PC-9 (cell line): ENCODE results near the gene MTMR3. TPM values are rescaled to one million over a fixed set of nuclear protein-coding genes. Genes with fewer than 3 reads are reported as not detected.

ENCODE experiments used
- BruUV-seq: library from RNA; stranded (reverse); fragments of 400-500 nt; replicated peaks from 2 replicates; lab custom pipeline; 2021; lab: Mats Ljungman, UMichigan
- CTCF ChIA-PET: fragments of 300-600 bp; sonication (Branson Sonifier 250); formaldehyde crosslinking; loops from one replicate; lab custom pipeline; 2022; ENCODE audit warnings: antibody characterized with exemption; lab: Charles Lee
- POLR2A ChIA-PET: fragments of 300-600 bp; sonication (Branson Sonifier 250); formaldehyde crosslinking; loops from one replicate; lab custom pipeline; 2022; ENCODE audit warnings: antibody characterized with exemption; ENCODE audit not compliant: unreplicated experiment; lab: Charles Lee
- DNase-seq, 2 experiments: peaks; one replicate each; pipeline versions ENCODE4 v3.0.0 to v3.0.0-alpha.2; 2015 to 2022; ENCODE audit warnings: mixed read lengths in 1 of 2
- H2AFZ ChIP-seq: fragments of 200-600 bp; sonication (generic); 2 replicates; pipeline ENCODE4 v1.8.1; 2017; ENCODE audit warnings: antibody characterized with exemption
- H3F3A ChIP-seq: fragments of 200-600 bp; sonication (generic); 2 replicates; pipeline ENCODE4 v1.8.1; 2017; ENCODE audit warnings: antibody characterized with exemption, mild to moderate bottlenecking, low read depth; ENCODE audit not compliant: insufficient read depth
- H3K27ac ChIP-seq: fragments of 200-600 bp; sonication (generic); 2 replicates; pipeline ENCODE4 v1.6.1; 2016; ENCODE audit warnings: mixed run types
- H3K27me3 ChIP-seq: fragments of 200-600 bp; sonication (generic); 2 replicates; pipeline ENCODE4 v1.6.1; 2016; ENCODE audit warnings: low read depth, mixed run types; ENCODE audit not compliant: insufficient read depth
- H3K36me3 ChIP-seq: fragments of 200-600 bp; sonication (generic); 2 replicates; pipeline ENCODE4 v1.6.1; 2016; ENCODE audit warnings: low read depth, mixed run types
- H3K4me1 ChIP-seq: fragments of 200-600 bp; sonication (generic); replicated peaks from 2 replicates; pipeline ENCODE4 v1.6.1; 2016; ENCODE audit warnings: mixed run types; ENCODE audit not compliant: insufficient read depth
- H3K4me2 ChIP-seq: fragments of 200-600 bp; sonication (generic); 2 replicates; pipeline ENCODE4 v1.6.1; 2017; ENCODE audit warnings: mixed run types
- H3K4me3 ChIP-seq: fragments of 200-600 bp; sonication (generic); 2 replicates; pipeline ENCODE4 v1.6.1; 2016; ENCODE audit warnings: mixed run types
- H3K79me2 ChIP-seq: fragments of 200-600 bp; sonication (generic); 2 replicates; pipeline ENCODE4 v1.6.1; 2017; ENCODE audit warnings: low read depth, mixed run types
- H3K9me2 ChIP-seq: fragments of 200-600 bp; sonication (generic); 2 replicates; pipeline ENCODE4 v1.8.1; 2017; ENCODE audit warnings: mild to moderate bottlenecking; ENCODE audit not compliant: insufficient read depth
- H3K9me3 ChIP-seq: fragments of 200-600 bp; sonication (generic); 2 replicates; pipeline ENCODE4 v1.8.1; 2016; ENCODE audit warnings: low read depth; ENCODE audit not compliant: insufficient read depth
- H4K20me1 ChIP-seq: fragments of 200-600 bp; sonication (generic); 2 replicates; pipeline ENCODE4 v1.8.1; 2017; ENCODE audit not compliant: insufficient read depth
- EZH2 ChIP-seq: fragments of 200-600 bp; sonication (generic); IDR thresholded peaks from 2 replicates; pipeline ENCODE4 v1.8.0; 2017; ENCODE audit warnings: antibody characterized with exemption, low read depth
- intact Hi-C: fragments of 100-400 bp; cut with micrococcal nuclease; formaldehyde crosslinking; loops from one replicate; pipeline ENCODE4 v1.10.0; 2022; ENCODE audit not compliant: unreplicated experiment
- total RNA-seq: library from RNA; stranded (reverse); gene quantifications from 2 replicates; pipeline ENCODE4 v1.2.3, GENCODE V29; 2021
- TF ChIP-seq, protein P1 (sequence below): fragments of 200-600 bp; sonication (generic); conservative IDR thresholded peaks from 2 replicates; pipeline ENCODE4 v1.6.1; 2017; ENCODE audit warnings: mixed run types, antibody characterized with exemption, mild to moderate bottlenecking, moderate library complexity

Gene MTMR3
- total RNA-seq, 1 experiment from 2014 or later: 28.1 TPM

DNA sequence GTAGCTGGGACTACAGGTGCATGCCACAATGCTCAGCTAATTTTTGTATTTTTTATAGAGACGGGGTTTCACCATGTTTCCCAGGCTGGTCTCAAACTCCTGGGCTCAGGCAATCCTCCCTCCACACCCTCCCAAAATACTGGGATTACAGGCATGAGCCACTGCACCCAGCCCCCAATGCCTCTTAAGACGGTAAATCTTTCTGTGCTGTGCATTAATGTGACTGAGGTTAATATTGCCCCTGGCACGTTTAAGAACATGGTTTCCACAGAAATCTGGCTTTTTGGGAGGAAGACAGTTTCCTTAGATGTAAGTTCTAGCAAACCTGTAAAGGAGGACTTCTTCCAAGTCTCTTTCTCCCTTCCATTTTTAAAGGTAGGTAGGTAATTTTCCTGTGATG is 191.2 kb downstream of the MTMR3 start:
- intact Hi-C loops: no loop called here
- no peak overlapping the region for H3K4me3 ChIP-seq

DNA sequence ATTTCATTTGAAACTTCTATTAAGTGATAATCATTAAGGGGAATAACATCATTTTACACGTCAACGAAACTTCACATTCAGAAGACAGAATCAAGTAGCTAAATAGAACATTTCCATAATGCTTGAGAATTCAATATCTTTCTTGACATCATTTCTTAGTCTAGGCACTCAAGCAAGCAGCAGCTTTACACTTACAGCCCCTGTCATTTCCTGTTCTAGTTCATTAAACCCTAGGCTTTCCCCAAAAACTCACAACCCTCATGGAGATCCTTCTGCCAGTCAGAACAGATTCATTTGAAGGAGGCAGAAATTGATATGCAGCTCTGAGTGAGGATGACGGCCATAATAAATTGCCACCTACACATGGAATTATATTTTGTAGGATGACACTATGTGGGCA is 192.0 kb downstream of the MTMR3 start:
- TF ChIP-seq EZH2: no peak
- TF ChIP-seq, protein P1, sequence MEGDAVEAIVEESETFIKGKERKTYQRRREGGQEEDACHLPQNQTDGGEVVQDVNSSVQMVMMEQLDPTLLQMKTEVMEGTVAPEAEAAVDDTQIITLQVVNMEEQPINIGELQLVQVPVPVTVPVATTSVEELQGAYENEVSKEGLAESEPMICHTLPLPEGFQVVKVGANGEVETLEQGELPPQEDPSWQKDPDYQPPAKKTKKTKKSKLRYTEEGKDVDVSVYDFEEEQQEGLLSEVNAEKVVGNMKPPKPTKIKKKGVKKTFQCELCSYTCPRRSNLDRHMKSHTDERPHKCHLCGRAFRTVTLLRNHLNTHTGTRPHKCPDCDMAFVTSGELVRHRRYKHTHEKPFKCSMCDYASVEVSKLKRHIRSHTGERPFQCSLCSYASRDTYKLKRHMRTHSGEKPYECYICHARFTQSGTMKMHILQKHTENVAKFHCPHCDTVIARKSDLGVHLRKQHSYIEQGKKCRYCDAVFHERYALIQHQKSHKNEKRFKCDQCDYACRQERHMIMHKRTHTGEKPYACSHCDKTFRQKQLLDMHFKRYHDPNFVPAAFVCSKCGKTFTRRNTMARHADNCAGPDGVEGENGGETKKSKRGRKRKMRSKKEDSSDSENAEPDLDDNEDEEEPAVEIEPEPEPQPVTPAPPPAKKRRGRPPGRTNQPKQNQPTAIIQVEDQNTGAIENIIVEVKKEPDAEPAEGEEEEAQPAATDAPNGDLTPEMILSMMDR: no peak

More for the DNA sequence above, 191.2 kb downstream of the MTMR3 start:
- TF ChIP-seq EZH2: no peak
- TF ChIP-seq, protein P1: no peak
- H3K4me1 ChIP-seq: no peaks in the 10 kb centered on the region
- H3K79me2 ChIP-seq: no peaks in the 10 kb centered on the region
- H4K20me1 ChIP-seq: no peaks in the 10 kb centered on the region
- POLR2A ChIA-PET: interaction anchor here (0.6 kb wide), 1 partner anchor 411 kb away, joined by 3 read pairs; no protein-coding TSS in a partner anchor
- no peak overlapping the region for H3K4me2 ChIP-seq
- no peaks in the 10 kb centered on the region for H3F3A ChIP-seq
- BruUV-seq: no TSS peak
- H3K36me3 ChIP-seq: no peaks in the 10 kb centered on the region
- CTCF ChIA-PET: no interaction called here
- no peaks in the 10 kb centered on the region for H3K9me3 ChIP-seq
- H3K27ac ChIP-seq: no peak overlapping the region
- no peak for DNase-seq
- H3K27me3 ChIP-seq: no peaks in the 10 kb centered on the region
- no peak overlapping the region for H2AFZ ChIP-seq
- H3K9me2 ChIP-seq: no peaks in the 10 kb centered on the region

DNA sequence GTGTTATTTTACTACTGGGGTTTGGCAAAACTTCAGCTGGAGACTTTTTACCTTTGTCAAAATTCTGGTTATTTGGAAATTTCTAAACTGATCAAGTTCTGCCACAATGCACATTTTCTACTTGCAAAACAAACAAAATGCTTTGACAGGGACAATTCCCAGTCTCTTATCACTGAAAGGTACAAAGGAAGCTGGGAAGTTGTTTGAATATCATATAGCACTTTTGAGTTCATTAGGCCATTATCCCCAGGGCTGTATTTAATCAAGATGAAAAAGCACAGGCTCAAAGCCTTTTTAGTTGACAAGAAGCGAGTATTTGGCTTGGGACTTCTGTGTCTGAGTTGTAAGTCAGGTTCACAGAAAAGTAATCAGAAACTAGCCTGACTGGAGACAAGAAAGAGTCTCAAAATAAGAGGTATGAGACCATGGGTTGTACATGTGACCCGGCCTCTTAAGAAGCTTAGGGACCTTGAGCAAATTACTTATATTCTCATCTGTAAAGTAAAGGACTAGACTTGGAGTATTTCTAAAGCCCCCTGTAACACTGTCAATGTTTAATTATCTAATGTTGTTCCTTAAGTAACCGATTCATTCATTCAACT is 194.4 kb downstream of the MTMR3 start:
- Histone ChIP-seq H3K9me3 (no peaks in the 10 kb centered on the region), H3K27me3 (no peaks in the 10 kb centered on the region), H3K79me2 (no peaks in the 10 kb centered on the region), H3K36me3 (no peaks in the 10 kb centered on the region), H3K4me2 (no peak overlapping the region), H3F3A (no peaks in the 10 kb centered on the region), H2AFZ (no peak overlapping the region), H3K27ac (no peak overlapping the region), H3K4me3 (no peak overlapping the region), H3K9me2 (no peaks in the 10 kb centered on the region), H3K4me1 (no peaks in the 10 kb centered on the region), H4K20me1 (no peaks in the 10 kb centered on the region)
- TF ChIP-seq, protein P1: no peak
- TF ChIP-seq EZH2: no peak
- no TSS peak for BruUV-seq
- POLR2A ChIA-PET: no interaction called here
- DNase-seq: no peak
- CTCF ChIA-PET: no interaction called here
- intact Hi-C loops: no loop called here

More for the DNA sequence above, 192.0 kb downstream of the MTMR3 start:
- Histone ChIP-seq H3F3A (no peaks in the 10 kb centered on the region), H3K4me2 (no peak overlapping the region), H3K4me3 (no peak overlapping the region), H3K9me2 (no peaks in the 10 kb centered on the region), H3K27me3 (no peaks in the 10 kb centered on the region), H3K27ac (no peak overlapping the region), H3K79me2 (no peaks in the 10 kb centered on the region), H3K4me1 (no peaks in the 10 kb centered on the region), H3K36me3 (no peaks in the 10 kb centered on the region), H3K9me3 (no peaks in the 10 kb centered on the region), H2AFZ (no peak overlapping the region), H4K20me1 (no peaks in the 10 kb centered on the region)
- intact Hi-C loops: no loop called here
- no TSS peak for BruUV-seq
- ChIA-PET CTCF (no interaction called here), POLR2A (no interaction called here)
- DNase-seq: no peak
